PC-3 (cell line): Measurements from ENCODE around the gene UNK.

Source experiments
- EZH2 ChIP-seq: fragments of 300-600 bp; sonication (generic); IDR thresholded peaks from one replicate; pipeline ENCODE4 v1.6.1; 2017; ENCODE audit warnings: antibody characterized with exemption, mild to moderate bottlenecking, low read length; ENCODE audit not compliant: unreplicated experiment
- EZH2phosphoT487 ChIP-seq: fragments of 300-600 bp; sonication (generic); IDR thresholded peaks from 2 replicates; pipeline ENCODE4 v1.6.1; 2018; ENCODE audit warnings: mild to moderate bottlenecking, antibody characterized with exemption, low read length, borderline replicate concordance
- TF ChIP-seq, protein P1 (sequence below): fragments of 300-600 bp; sonication (generic); conservative IDR thresholded peaks from 2 replicates; pipeline ENCODE4 v1.5.1; 2017; ENCODE audit warnings: antibody characterized with exemption, low read depth, mild to moderate bottlenecking, low read length

DNA sequence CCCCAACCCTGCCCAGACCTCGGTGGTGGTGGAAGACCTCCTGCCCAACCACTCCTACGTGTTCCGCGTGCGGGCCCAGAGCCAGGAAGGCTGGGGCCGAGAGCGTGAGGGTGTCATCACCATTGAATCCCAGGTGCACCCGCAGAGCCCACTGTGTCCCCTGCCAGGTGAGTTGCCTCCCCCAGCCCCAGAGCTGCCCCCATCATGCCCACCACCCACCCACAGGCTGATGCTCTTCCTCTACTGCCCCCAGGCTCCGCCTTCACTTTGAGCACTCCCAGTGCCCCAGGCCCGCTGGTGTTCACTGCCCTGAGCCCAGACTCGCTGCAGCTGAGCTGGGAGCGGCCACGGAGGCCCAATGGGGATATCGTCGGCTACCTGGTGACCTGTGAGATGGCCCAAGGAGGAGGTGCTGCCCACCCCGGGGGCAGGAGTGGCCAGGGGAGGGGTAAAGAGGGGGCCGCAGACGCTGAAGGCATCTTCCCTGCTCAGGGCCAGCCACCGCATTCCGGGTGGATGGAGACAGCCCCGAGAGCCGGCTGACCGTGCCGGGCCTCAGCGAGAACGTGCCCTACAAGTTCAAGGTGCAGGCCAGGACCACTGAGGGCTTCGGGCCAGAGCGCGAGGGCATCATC lies 28.0 kb upstream of the UNK start:
- TF ChIP-seq, protein P1, sequence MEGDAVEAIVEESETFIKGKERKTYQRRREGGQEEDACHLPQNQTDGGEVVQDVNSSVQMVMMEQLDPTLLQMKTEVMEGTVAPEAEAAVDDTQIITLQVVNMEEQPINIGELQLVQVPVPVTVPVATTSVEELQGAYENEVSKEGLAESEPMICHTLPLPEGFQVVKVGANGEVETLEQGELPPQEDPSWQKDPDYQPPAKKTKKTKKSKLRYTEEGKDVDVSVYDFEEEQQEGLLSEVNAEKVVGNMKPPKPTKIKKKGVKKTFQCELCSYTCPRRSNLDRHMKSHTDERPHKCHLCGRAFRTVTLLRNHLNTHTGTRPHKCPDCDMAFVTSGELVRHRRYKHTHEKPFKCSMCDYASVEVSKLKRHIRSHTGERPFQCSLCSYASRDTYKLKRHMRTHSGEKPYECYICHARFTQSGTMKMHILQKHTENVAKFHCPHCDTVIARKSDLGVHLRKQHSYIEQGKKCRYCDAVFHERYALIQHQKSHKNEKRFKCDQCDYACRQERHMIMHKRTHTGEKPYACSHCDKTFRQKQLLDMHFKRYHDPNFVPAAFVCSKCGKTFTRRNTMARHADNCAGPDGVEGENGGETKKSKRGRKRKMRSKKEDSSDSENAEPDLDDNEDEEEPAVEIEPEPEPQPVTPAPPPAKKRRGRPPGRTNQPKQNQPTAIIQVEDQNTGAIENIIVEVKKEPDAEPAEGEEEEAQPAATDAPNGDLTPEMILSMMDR: no peak
- TF ChIP-seq EZH2 (no peak), EZH2phosphoT487 (no peak)
